Gastrocnemius medialis (tissue), 4 donors: ENCODE measurements around the gene PGS1. TPM values are rescaled to one million over a fixed set of nuclear protein-coding genes. Genes with fewer than 3 reads are reported as not detected.

Source experiments
- ATAC-seq, 2 donors: fragments of 150-250 bp; one replicate each; pipeline ENCODE4 v1.9.1; 2016
- DNase-seq, 2 donors: peaks; one replicate each; pipeline ENCODE4 v3.0.0-alpha.2; 2019
- H3K27ac ChIP-seq, 4 donors: fragments of 200-600 bp; sonication (generic); 1 replicate in 1 of 4; 2 replicates in 3 of 4; pipeline ENCODE4 v1.5.1; 2016 to 2018; ENCODE audit warnings: mild to moderate bottlenecking in 2 of 4, moderate library complexity in 1 of 4
- H3K27me3 ChIP-seq, 3 donors: fragments of 200-600 bp; sonication (generic) in 2 of 3; 1 replicate in 1 of 3; 2 replicates in 2 of 3; pipeline versions ENCODE4 v1.5.1 to v1.6.0; 2016 to 2019; ENCODE audit warnings: mild to moderate bottlenecking in 1 of 3, moderate library complexity in 1 of 3
- H3K36me3 ChIP-seq, 2 donors: fragments of 200-600 bp; sonication (generic) in 1 of 2; one replicate each; pipeline ENCODE4 v1.5.1; 2017 to 2018
- H3K4me1 ChIP-seq, 2 donors: fragments of 200-600 bp; sonication (generic) in 1 of 2; one replicate each; pipeline ENCODE4 v1.5.1; 2016 to 2017; ENCODE audit warnings: mild to moderate bottlenecking in 2 of 2
- H3K4me3 ChIP-seq, 4 donors: fragments of 200-600 bp; sonication (generic) in 3 of 4; 1 replicate in 1 of 4; 2 replicates in 3 of 4; pipeline ENCODE4 v1.5.1; 2016 to 2019; ENCODE audit warnings: mild to moderate bottlenecking in 2 of 4
- H3K9me3 ChIP-seq, 3 donors: fragments of 200-600 bp; sonication (generic) in 2 of 3; 1 replicate in 1 of 3; 2 replicates in 2 of 3; pipeline ENCODE4 v1.5.1; 2016 to 2019
- POLR2A ChIP-seq, 2 donors: fragments of 450-650 bp; IDR thresholded peaks; one replicate each; pipeline ENCODE4 v1.6.1; 2017; ENCODE audit warnings: antibody characterized with exemption in 2 of 2, mild to moderate bottlenecking in 2 of 2, moderate library complexity in 2 of 2
- in situ Hi-C, 4 donors: fragments of 200-750 bp; cut with MboI; loops; one replicate each; pipeline versions ENCODE4 v1.15.0 to v1.8.0; 2017; ENCODE audit warnings: low sequenced_read_pairs in 4 of 4
- intact Hi-C: fragments of 100-400 bp; cut with DNase I; formaldehyde crosslinking; loops from one replicate; pipeline ENCODE4 v1.15.1; 2023; ENCODE audit warnings: low total_unique reads
- total RNA-seq, 4 donors: library from RNA; depleted of rRNA; stranded (reverse); fragments of >200 nt; gene quantifications; one replicate each; pipeline versions ENCODE4 v1.1.0 to v1.2.3, GENCODE V29; 2016
- TF ChIP-seq, protein P1 (sequence below), 5 experiments: fragments of 450-650 bp in 3 of 5; fragments of 200-600 bp in 2 of 5; sonication (generic) in 2 of 5; IDR thresholded peaks in 4 of 5; conservative IDR thresholded peaks in 1 of 5; 1 replicate in 4 of 5; 2 replicates in 1 of 5; pipeline ENCODE4 v1.5.1; 2016 to 2019; ENCODE audit warnings: antibody characterized with exemption in 5 of 5, mild to moderate bottlenecking in 3 of 5, moderate library complexity in 3 of 5

Gene PGS1
- total RNA-seq, 4 donors from 2014 or later: 16.6 to 30.0 (median 21.8) TPM

DNA sequence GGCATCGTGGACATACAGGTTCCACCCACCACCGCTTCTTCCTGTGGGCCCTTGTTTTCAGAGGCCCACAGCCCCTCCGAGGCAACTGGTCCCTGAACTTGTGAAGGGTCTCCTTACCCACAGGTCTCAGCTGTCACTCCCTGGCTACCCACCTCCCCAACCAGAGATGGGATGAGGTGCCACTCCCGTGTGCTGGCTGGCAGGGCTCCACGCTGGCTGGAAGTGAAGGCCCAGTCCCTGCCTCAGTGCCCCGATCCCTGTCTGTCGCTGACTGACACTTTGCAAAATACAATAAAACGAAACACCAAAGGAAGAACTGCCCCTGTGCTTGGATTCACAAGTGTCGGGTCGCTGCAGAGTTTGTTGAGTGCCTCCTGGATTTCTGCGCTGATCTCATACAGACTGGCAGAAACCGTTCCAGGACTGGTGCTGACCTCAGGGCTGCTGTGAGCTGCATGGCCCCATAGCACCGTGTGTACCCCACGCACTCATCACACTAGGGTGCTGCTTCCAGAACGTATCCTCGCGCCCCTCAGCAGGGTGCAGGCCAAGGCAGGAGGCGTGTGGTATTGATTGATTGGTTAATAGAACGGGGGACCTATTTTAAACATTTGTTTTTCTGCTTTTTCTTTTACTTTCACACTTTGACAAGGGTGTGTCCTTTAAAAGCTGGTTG is 57.0 kb downstream of the PGS1 start:
- DNase-seq (no peak), ATAC-seq (no peak)
- TF ChIP-seq POLR2A (IDR thresholded peaks at IDR 0.05): no peak
- TF ChIP-seq, protein P1, sequence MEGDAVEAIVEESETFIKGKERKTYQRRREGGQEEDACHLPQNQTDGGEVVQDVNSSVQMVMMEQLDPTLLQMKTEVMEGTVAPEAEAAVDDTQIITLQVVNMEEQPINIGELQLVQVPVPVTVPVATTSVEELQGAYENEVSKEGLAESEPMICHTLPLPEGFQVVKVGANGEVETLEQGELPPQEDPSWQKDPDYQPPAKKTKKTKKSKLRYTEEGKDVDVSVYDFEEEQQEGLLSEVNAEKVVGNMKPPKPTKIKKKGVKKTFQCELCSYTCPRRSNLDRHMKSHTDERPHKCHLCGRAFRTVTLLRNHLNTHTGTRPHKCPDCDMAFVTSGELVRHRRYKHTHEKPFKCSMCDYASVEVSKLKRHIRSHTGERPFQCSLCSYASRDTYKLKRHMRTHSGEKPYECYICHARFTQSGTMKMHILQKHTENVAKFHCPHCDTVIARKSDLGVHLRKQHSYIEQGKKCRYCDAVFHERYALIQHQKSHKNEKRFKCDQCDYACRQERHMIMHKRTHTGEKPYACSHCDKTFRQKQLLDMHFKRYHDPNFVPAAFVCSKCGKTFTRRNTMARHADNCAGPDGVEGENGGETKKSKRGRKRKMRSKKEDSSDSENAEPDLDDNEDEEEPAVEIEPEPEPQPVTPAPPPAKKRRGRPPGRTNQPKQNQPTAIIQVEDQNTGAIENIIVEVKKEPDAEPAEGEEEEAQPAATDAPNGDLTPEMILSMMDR (IDR thresholded peaks at IDR 0.05 in 4 of 5, conservative IDR thresholded peaks at IDR 0.05 in 1 of 5): no peak
- no peak overlapping the region for H3K4me3 ChIP-seq
- H3K9me3 ChIP-seq: no peaks in the 10 kb centered on the region
- H3K4me1 ChIP-seq: no peaks in the 10 kb centered on the region
- H3K27ac ChIP-seq: no peak overlapping the region
- intact Hi-C loops (no loop called here), in situ Hi-C loops (no loop called here)
- H3K36me3 ChIP-seq: no peaks in the 10 kb centered on the region
- peaks cover 0 to 2% (median 0%) of the 10 kb centered on the region in 3 donors for H3K27me3 ChIP-seq

DNA sequence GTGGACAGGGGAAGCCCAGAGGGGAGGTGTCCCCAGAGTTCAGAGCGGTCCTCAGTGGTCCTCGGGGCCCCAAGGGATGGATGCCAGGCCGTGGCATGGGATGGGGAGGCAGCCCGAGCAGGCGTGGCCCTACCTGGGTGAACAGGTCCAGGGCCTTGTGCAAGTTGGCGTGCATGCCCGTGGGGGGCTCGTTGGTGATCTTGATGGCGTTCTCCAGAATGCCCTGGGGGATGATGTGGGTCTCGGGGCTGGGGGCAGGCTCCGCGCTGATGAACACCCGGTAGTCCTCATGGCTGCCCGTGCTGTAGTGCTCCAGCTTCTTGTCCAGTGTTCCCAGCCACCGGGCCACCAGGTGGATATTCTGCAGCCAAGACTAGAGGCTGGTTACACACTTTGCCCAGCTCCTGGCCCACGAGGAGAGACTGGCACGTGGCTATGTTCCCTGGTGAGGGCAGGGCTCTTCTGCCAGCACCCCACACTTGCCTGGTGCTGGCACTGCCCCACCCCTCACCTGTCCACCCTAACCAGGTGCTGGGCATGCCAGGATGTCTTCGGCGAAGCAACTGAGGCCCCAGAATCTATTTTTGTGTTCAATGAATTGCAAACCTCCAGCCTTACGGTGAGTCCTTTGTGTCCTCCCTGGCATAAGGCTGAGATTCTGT is 59.2 kb downstream of the PGS1 start:
- Histone ChIP-seq H3K4me3 (no peak overlapping the region), H3K9me3 (no peaks in the 10 kb centered on the region), H3K36me3 (no peaks in the 10 kb centered on the region), H3K4me1 (peaks cover 6 to 11% of the 10 kb centered on the region in 2 donors), H3K27ac (no peak overlapping the region), H3K27me3 (peaks cover 0 to 2% (median 0%) of the 10 kb centered on the region in 3 donors)
- intact Hi-C loops: no loop called here
- no peak for TF ChIP-seq POLR2A (IDR thresholded peaks at IDR 0.05)
- TF ChIP-seq, protein P1 (IDR thresholded peaks at IDR 0.05 in 4 of 5, conservative IDR thresholded peaks at IDR 0.05 in 1 of 5): no peak
- DNase-seq: no peak
- in situ Hi-C loops: no loop called here
- ATAC-seq: no peak

DNA sequence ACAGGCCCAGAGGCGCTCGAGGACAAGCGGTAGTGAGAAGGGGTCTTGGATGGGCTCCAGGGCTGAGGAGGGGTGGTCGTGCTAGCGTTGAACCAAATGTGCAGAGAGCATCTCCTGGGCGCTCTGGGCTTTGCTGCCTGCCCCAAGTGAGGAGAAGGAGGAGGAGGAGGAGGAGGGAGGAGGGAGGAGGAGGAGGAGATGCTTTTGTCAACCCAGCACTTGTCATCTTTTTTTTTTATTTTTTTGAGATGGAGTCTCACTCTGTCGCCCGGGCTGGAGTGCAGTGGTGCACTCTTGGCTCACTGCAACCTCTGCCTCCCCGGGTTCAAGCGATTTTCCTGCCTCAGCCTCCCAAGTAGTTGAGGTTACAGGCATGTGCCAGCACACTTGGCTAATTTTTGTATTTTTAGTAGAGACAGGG is 59.8 kb downstream of the PGS1 start:
- DNase-seq: no peak
- ATAC-seq: no peak
- H3K27ac ChIP-seq: no peak overlapping the region
- H3K27me3 ChIP-seq: peaks cover 0 to 2% (median 0%) of the 10 kb centered on the region in 3 donors
- no peaks in the 10 kb centered on the region for H3K9me3 ChIP-seq
- TF ChIP-seq, protein P1 (IDR thresholded peaks at IDR 0.05 in 4 of 5, conservative IDR thresholded peaks at IDR 0.05 in 1 of 5): no peak
- no peak for TF ChIP-seq POLR2A (IDR thresholded peaks at IDR 0.05)
- in situ Hi-C loops (no loop called here), intact Hi-C loops (no loop called here)
- H3K4me3 ChIP-seq: no peak overlapping the region
- peaks cover 9 to 17% of the 10 kb centered on the region in 2 donors for H3K4me1 ChIP-seq
- no peaks in the 10 kb centered on the region for H3K36me3 ChIP-seq

DNA sequence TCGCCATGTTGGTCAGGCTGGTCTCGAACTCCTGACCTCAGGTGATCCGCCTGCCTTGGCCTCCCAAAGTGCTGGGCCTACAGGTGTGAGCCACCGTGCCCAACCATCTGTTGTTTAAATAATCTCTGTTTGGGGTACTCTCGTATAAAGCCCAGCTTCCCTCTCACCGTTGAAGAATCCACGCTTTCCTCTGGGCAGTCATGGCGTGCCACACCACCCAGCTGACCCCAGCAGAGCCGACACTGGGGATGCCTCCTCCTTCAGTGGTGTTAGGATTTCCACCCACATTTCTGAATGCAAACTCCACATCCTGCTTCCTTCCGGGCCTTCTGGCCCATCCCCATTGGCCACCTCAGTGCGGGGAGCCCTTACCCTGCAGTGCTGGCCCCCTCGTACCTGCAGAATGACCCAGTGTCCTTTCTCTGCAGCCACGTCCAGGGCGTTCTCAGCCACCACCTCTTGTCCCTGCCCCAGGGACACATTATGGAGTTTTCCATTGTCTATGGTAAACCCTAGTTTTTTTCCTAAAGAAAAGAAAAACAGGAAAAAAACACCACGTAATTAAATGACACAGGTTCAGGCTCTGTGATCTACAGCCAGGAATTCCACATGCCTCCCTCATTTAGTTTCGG is 60.4 kb downstream of the PGS1 start:
- no peak overlapping the region for H3K4me3 ChIP-seq
- DNase-seq (no peak), ATAC-seq (no peak)
- H3K4me1 ChIP-seq: peaks cover 9 to 19% of the 10 kb centered on the region in 2 donors
- peaks cover 0 to 2% (median 0%) of the 10 kb centered on the region in 3 donors for H3K27me3 ChIP-seq
- in situ Hi-C loops: no loop called here
- no peak overlapping the region for H3K27ac ChIP-seq
- H3K36me3 ChIP-seq: no peaks in the 10 kb centered on the region
- intact Hi-C loops: no loop called here
- H3K9me3 ChIP-seq: no peaks in the 10 kb centered on the region
- no peak for TF ChIP-seq POLR2A (IDR thresholded peaks at IDR 0.05)
- TF ChIP-seq, protein P1 (IDR thresholded peaks at IDR 0.05 in 4 of 5, conservative IDR thresholded peaks at IDR 0.05 in 1 of 5): no peak
